ENCODE results near the gene KDM6B. TPM values are rescaled to one million over a fixed set of nuclear protein-coding genes. Genes with fewer than 3 reads are reported as not detected.

The KDM6B gene
- total and polyA plus RNA-seq, 2 experiments from 2014 or later = 9.7 to 20.8 TPM

- no peak overlapping the region for H3K27ac ChIP-seq
- no peak for DNase-seq (ENCODE audit: low read depth in 1 of 2, low spot score in 1 of 2)
- TF ChIP-seq CTCF (IDR thresholded peaks at IDR 0.05; ENCODE audit: low read depth, low read length) = no peak
- no peaks in the 10 kb centered on the region for H3K9me3 ChIP-seq (ENCODE audit: low read depth)
- peaks cover 8% of the 10 kb centered on the region for H3K4me1 ChIP-seq (ENCODE audit: low read depth)
- peaks cover 50% of the 10 kb centered on the region for H3K36me3 ChIP-seq
- H3K4me3 ChIP-seq = no peak overlapping the region
- H3K27me3 ChIP-seq = no peaks in the 10 kb centered on the region
Observed at GRCh38 chr17:7846063-7846735, 12.2 kb downstream of the KDM6B start.

GRCh38 chr17:7846765-7847661 is 13.0 kb downstream of the KDM6B start:
- TF ChIP-seq CTCF (IDR thresholded peaks at IDR 0.05; ENCODE audit: low read depth, low read length) = no peak
- Histone ChIP-seq H3K4me1 (ENCODE audit: low read depth) (peaks cover 5% of the 10 kb centered on the region), H3K27me3 (no peaks in the 10 kb centered on the region), H3K36me3 (peaks cover 52% of the 10 kb centered on the region), H3K9me3 (ENCODE audit: low read depth) (no peaks in the 10 kb centered on the region), H3K27ac (no peak overlapping the region), H3K4me3 (no peak overlapping the region)
- no peak for DNase-seq (ENCODE audit: low read depth in 1 of 2, low spot score in 1 of 2)

GRCh38 chr17:7848131-7848579 is 14.1 kb downstream of the KDM6B start:
- H3K4me1 ChIP-seq (ENCODE audit: low read depth) = peaks cover 5% of the 10 kb centered on the region
- H3K27ac ChIP-seq = no peak overlapping the region
- no peaks in the 10 kb centered on the region for H3K9me3 ChIP-seq (ENCODE audit: low read depth)
- DNase-seq (ENCODE audit: low read depth in 1 of 2, low spot score in 1 of 2) = no peak
- H3K4me3 ChIP-seq = no peak overlapping the region
- H3K36me3 ChIP-seq = peaks cover 57% of the 10 kb centered on the region
- TF ChIP-seq CTCF (IDR thresholded peaks at IDR 0.05; ENCODE audit: low read depth, low read length) = no peak
- H3K27me3 ChIP-seq = no peaks in the 10 kb centered on the region

- Histone ChIP-seq H3K9me3 (ENCODE audit: low read depth) (no peaks in the 10 kb centered on the region), H3K36me3 (peaks cover 57% of the 10 kb centered on the region), H3K4me1 (ENCODE audit: low read depth) (peaks cover 5% of the 10 kb centered on the region), H3K27me3 (no peaks in the 10 kb centered on the region), H3K27ac (no peak overlapping the region), H3K4me3 (no peak overlapping the region)
- DNase-seq (ENCODE audit: low read depth in 1 of 2, low spot score in 1 of 2) = no peak
- no peak for TF ChIP-seq CTCF (IDR thresholded peaks at IDR 0.05; ENCODE audit: low read depth, low read length)
Observed at GRCh38 chr17:7848739-7849129, 14.7 kb downstream of the KDM6B start.

- no peak for DNase-seq (ENCODE audit: low read depth in 1 of 2, low spot score in 1 of 2)
- no peaks in the 10 kb centered on the region for H3K9me3 ChIP-seq (ENCODE audit: low read depth)
- peaks cover 10% of the 10 kb centered on the region for H3K4me1 ChIP-seq (ENCODE audit: low read depth)
- no peak overlapping the region for H3K4me3 ChIP-seq
- H3K27me3 ChIP-seq = no peaks in the 10 kb centered on the region
- peaks cover 57% of the 10 kb centered on the region for H3K36me3 ChIP-seq
- no peak overlapping the region for H3K27ac ChIP-seq
- no peak for TF ChIP-seq CTCF (IDR thresholded peaks at IDR 0.05; ENCODE audit: low read depth, low read length)
Observed at GRCh38 chr17:7849130-7849750, 15.2 kb downstream of the KDM6B start.

Data from cardiac muscle cell (in vitro differentiated cells and primary cell).